Activated T-cell treated with anti-CD3 and anti-CD28 coated beads, Interleukin-2, amount 50 U/mL, for 48 hours (primary cell): ENCODE results near the gene BBS10.
"Not testable (repeated sequence)": the region's sequence is repeated elsewhere in the genome, so short reads cannot be mapped to it uniquely, and the experiment has no call there.

ENCODE experiments used
- DNase-seq, 2 experiments: peaks; one replicate each; pipeline ENCODE4 v3.0.0-alpha.2; 2020

The BBS10 gene

DNA sequence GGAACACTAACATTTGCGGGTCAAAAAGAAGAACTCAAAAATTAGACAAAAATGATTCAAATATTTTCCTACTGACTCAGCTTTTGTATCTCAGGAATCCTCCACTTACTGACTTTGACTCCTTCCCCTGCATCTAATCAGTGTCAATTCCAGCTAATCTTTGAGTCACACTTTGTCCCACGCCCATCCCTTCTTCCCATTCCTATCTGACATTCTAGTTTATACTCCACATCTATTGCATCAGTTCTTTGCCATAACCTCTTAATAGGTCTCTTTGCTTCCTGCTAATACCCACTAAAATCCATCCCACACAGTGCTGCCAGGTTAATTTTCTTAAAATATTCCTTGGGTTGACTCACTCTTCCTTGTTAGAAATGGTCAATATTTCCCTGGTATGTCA, 19.1 kb downstream of the BBS10 start:
- DNase-seq: no peak

DNA sequence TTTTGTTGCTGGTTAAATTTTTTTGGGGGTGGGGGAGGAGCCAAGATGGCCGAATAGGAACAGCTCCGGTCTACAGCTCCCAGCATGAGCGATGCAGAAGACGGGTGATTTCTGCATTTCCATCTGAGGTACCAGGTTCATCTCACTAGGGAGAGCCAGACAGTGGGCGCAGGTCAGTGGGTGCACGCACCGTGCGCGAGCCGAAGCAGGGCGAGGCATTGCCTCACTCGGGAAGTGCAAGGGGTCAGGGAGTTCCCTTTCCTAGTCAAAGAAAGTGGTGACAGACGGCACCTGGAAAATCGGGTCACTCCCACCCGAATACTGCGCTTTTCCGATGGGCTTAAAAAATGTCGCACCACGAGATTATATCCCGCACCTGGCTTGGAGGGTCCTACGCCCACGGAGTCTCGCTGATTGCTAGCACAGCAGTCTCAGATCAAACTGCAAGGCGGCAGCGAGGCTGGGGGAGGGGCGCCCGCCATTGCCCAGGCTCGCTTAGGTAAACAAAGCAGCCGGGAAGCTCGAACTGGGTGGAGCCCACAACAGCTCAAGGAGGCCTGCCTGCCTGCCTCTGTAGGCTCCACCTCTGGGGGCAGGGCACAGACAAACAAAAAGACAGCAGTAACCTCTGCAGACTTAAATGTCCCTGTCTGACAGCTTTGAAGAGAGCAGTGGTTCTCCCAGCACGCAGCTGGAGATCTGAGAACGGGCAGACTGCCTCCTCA, 28.5 kb downstream of the BBS10 start:
- DNase-seq: not testable (repeated sequence)

DNA sequence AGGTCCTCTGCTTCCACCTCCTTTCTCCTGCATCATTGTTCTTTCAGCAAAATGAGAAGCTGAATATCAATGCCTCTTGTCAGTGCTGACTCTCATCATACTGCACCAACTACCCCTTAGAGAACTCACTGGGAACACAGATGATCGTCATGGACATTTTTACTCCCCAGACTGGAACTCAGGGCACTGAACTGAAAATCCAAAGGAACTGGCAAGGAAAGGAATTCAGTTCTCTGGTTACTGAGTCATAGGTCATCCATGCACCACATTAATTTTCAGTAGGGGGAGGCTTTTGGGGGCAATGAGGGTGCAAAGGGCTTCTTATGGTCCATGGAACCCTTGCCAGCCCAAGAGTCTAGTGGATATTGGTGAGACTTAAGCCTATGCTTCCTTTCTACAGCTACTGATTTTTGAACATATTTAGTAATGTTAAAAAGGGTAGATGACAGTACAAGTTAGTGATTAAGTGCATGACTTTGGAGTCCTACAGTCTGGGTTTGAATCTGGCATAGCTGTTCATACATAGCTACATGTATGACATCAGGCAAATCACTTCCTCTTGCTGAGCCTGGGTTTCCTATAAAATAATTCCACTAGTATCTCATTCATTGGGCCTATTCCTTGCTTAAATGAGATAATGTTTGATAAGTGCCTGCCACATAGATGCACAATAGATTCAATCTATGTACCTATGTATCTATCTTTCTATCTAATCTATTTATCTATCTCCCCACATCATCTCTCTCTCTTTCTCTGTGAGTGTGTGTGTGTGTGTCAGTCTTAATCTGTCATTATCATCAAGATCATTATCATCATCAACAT, 29.2 kb downstream of the BBS10 start:
- no peak for DNase-seq

DNA sequence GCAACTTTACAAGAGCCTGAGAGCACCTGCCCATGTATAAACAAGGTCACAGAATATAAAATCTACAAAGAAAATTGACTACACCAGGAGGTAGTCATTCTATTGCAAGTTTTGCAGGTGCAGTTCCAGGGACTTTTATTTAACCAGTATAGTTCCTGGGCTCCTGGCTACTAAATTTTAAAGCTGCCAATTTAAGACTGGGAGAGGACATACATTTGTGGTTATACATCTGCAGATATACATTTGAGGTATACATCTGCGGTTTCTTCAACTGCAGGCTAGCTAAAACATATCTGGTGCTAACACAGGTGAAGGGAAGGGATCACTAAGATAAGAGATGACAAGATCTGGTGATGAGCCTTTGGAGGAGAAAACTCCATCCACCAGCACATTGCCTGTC, 30.2 kb downstream of the BBS10 start:
- no peak for DNase-seq

DNA sequence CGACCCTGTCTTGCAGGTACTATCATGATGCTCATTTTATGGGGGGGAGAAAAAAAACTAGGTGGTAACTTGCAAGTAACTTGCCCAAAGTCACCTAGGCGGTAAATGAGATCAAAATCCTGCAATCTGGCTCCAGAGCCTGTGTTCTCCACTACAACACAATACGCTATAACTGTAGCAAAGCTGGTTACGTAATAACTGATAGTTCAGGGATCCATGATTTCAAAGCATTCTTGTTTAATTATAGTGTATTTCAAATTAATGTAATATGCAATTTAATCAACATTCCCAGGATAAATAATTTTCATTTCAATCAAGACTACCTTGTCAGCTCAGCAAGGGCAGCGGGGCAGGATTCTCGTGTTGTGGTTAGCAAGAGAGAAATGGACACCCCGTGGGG, 31.7 kb downstream of the BBS10 start:
- no peak for DNase-seq

DNA sequence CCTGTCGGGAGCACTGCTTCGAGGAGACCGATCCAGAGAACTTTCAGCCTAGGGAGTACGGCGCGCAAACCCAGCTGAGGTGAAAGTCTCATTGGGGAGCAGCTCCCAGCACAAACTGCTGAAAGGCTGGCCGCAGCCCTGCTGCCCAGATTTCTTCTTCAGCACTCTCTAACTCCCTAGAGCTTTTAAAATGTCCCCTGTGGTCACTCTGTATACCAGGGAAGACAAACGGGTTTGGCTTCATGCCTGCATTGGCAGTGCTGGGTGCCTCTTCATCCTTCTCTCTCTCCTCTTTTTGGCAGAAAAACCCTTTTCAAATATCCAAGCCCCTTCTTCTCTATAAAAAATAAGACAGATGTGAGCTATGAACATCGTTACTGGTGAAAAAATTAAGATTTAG, 34.9 kb downstream of the BBS10 start:
- DNase-seq: no peak

DNA sequence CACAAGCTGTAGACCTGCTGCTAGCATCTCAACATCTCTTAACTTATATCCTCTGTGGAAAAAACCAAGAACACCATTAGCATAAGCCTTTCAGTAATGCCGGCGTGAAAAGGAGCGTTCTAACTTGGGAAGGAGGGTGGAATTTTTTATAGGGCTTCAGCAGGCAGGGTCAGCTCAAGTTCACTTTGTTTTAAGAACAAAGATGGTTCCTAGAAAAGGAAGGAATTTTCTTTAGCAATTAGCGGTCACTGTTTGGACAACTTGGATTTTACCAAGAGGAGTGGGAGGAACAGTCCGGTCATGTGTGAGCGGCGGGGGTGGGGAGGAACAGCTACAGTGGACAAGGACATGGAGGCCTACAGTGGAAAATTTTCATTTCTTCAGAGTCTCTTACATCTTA, 35.9 kb downstream of the BBS10 start:
- DNase-seq: no peak

DNA sequence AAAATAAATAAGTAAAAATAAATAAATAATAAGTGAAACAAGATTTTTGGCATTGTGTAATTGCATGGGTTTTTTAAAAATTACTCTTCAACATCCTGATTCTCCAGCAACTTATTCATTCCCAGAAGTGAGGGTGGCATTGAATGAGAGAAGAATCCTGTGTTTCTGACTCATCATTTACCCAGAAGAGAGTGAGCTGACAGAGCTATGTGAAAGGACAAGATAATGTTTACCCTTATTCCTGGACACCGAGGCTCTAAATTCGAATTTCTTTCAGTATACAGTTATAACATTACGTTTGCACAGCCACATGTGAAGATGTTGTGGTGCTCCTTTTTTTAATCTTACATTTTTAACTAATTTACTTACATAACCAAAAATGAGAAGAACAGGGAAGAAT, 36.4 kb downstream of the BBS10 start:
- no peak for DNase-seq

DNA sequence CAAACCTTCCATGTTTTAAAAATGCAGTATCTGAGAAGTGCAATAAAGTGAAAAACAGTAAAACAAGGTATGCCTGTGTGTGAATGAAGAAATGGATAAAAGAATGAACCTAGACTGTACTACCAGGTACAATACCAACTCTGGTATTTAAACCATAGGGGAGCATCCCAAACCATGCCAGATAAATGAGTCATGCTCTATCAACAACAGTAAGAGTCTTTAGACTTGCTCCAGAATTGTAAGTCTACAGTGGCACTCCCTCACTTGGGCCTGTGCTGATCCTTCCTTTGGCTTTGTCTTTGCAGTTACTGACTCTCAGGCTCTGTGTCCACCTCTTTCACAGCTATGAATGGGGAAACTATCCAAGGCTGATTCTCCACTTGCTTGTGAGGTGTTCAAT, 38.1 kb downstream of the BBS10 start:
- DNase-seq: no peak

DNA sequence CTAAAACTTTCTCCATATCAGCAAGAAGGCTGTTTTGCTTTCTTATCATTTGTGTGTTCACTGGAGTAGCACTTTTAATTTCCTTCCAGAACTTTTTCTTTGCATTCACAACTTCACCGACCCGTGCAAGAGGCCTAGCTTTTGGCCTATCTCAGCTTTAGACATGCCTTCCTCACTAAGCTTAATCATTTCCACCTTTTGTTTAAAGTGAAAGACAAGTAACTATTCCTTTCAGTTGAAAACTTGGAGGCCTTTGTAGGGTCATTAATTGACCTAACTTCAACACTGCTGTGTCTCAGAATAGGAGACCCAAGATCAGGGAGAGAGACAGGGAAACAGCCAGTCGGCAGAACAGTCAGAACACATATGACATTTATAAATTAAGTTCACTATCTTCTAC, 39.3 kb downstream of the BBS10 start:
- DNase-seq: no peak

DNA sequence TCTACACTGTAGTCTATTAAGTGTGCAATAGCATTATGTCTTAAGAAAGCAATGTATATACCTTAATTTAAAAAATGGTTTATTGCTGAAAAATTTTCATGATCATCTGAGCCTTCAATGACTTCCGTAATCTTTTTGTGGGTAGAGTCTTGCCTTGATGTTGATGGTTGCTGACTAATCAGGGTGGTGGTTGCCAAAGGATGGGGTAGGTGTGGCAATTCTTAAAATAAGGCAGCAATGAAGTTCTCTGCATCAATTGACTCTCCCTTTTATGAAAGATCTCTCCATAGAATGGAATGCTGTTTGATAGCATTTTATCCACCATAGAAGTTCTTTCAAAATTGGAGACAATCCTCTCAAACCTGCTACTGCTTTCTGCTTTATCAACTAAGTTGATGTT, 41.1 kb downstream of the BBS10 start:
- no peak for DNase-seq

DNA sequence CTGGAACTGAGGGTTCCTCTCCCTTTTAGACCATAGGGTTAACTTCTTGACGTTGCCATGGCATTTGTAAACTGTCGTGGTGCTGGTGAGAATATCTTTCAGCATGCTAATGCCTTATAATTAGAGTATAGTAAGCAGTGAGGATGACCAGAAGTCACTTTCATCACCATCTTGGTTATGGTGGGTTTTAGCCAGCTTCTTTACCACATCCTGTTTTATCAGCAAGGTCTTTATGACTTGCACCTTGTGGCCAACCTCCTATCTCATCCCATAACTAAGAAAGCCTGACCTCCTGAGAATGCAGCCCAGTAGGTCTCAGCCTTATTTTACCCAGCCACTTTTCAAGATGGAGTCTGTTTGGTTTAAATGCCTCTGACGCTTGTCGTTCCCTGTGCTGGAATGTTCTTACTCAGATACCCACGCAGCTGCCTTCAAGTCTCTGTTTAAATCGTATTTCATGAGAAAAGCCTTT, 44.2 kb downstream of the BBS10 start:
- no peak for DNase-seq

DNA sequence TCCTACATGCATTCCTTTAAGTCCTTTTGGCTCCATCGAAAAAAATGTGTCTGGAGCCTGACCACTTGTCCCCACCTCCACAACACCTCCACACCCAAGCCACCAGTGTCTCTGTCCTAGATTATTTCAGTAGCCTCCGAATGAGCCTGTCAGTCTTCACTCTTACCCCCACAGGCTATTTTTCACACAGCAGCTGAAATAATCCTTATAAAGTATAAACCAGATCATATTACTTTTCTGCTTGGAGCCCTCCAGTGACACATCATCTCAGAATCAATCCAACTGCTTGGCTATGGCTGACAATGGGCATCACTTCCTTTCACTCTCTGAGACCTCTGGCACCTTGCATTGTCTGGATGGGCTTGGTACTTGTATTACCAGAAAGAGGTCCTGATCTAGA, 44.9 kb downstream of the BBS10 start:
- DNase-seq: no peak

DNA sequence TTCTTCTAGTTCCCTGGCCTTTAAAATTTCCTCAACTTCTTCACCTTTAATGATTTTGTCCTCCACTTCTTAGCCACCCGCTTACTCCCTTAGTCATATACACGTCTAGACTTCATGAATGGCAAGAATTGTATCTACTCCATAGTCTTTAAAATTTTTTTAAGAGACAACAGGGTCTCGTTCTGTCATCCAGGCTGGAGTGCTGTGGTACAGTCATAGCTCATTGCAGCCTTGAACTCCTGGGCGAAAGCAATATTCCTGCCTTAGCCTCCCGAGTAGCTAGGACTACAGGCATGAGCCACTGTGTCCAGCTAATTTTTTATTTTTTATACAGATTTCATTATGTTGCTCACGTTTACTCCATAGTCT, 47.9 kb downstream of the BBS10 start:
- DNase-seq: no peak

DNA sequence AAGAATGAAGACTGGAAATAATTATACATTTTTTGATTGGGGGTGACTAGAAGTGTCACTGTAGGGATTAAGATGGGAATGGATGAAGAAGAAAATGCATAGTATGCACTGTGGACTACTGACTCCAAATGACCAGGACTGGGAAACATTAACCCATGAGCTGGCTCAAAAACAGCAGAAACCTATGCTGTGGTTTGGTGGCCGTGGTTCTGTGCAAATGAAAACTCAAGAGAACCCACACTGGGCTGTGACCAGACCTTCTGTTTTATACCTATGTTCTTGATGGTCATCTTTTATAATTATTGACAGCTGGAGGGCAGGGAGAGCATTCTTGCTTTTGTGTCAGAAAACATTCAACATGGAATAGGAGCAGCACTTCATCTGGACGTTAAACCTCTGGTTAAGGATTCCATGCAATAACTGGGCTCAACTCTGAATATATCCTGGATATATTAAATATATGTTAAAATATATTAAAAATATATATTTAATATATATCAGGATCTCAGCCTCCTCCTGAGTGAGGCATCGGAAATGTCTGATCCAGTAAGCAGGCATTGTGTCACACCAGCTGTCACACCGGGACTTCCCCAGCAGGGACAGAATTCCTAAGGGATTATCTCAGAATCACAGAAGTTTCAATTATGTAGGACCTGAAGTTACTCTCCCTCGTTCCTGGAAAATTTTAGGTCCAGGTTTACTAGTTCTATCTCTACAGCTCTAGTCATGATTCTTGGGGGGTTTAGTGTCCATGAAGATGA, 48.5 kb downstream of the BBS10 start:
- no peak for DNase-seq
